ENCODE results near the gene ENOX1.

ENOX1 gene

GRCh38 chr13:43258771-43259170, 528.0 kb downstream of the ENOX1 start:
- Histone ChIP-seq H3K4me3 (no peak overlapping the region), H3K9me3 (no peaks in the 10 kb centered on the region), H3K27ac (no peak overlapping the region), H3K27me3 (no peaks in the 10 kb centered on the region), H3K36me3 (no peaks in the 10 kb centered on the region), H3K4me1 (no peaks in the 10 kb centered on the region)
- DNase-seq: no peak
- intact Hi-C loops (cut with DNase I; ENCODE audit: low total_unique reads): no loop called here
- no peak for TF ChIP-seq CTCF (IDR thresholded peaks at IDR 0.05)

- no peak for TF ChIP-seq CTCF (IDR thresholded peaks at IDR 0.05)
Measured at GRCh38 chr13:43257765-43258164, 529.0 kb downstream of the ENOX1 start.

GRCh38 chr13:43251961-43252360, 534.8 kb downstream of the ENOX1 start:
- Histone ChIP-seq H3K9me3 (no peaks in the 10 kb centered on the region), H3K36me3 (no peaks in the 10 kb centered on the region), H3K27me3 (no peaks in the 10 kb centered on the region), H3K4me3 (no peak overlapping the region), H3K27ac (no peak overlapping the region), H3K4me1 (no peaks in the 10 kb centered on the region)
- no peak for TF ChIP-seq CTCF (IDR thresholded peaks at IDR 0.05)
- no peak for DNase-seq
- intact Hi-C loops (cut with DNase I; ENCODE audit: low total_unique reads): no loop called here

More at GRCh38 chr13:43257765-43258164, 529.0 kb downstream of the ENOX1 start:
- Histone ChIP-seq H3K27me3 (no peaks in the 10 kb centered on the region), H3K36me3 (no peaks in the 10 kb centered on the region), H3K9me3 (no peaks in the 10 kb centered on the region), H3K4me3 (no peak overlapping the region), H3K27ac (no peak overlapping the region), H3K4me1 (no peaks in the 10 kb centered on the region)
- intact Hi-C loops (cut with DNase I; ENCODE audit: low total_unique reads): no loop called here
- DNase-seq: no peak

GRCh38 chr13:43246382-43246781, 540.4 kb downstream of the ENOX1 start:
- Histone ChIP-seq H3K27me3 (no peaks in the 10 kb centered on the region), H3K27ac (no peak overlapping the region), H3K4me1 (no peaks in the 10 kb centered on the region), H3K9me3 (no peaks in the 10 kb centered on the region), H3K4me3 (no peak overlapping the region), H3K36me3 (no peaks in the 10 kb centered on the region)
- DNase-seq: no peak
- intact Hi-C loops (cut with DNase I; ENCODE audit: low total_unique reads): no loop called here
- no peak for TF ChIP-seq CTCF (IDR thresholded peaks at IDR 0.05)

- intact Hi-C loops (cut with DNase I; ENCODE audit: low total_unique reads): no loop called here
- no peak overlapping the region for H3K4me3 ChIP-seq
- H3K4me1 ChIP-seq: no peaks in the 10 kb centered on the region
- no peaks in the 10 kb centered on the region for H3K36me3 ChIP-seq
- DNase-seq: no peak
- no peaks in the 10 kb centered on the region for H3K27me3 ChIP-seq
- TF ChIP-seq CTCF (IDR thresholded peaks at IDR 0.05): no peak
- no peaks in the 10 kb centered on the region for H3K9me3 ChIP-seq
- H3K27ac ChIP-seq: no peak overlapping the region
Measured at GRCh38 chr13:43245374-43245964, 541.3 kb downstream of the ENOX1 start.

GRCh38 chr13:43244481-43244880, 542.3 kb downstream of the ENOX1 start:
- Histone ChIP-seq H3K27ac (no peak overlapping the region), H3K4me1 (no peaks in the 10 kb centered on the region), H3K9me3 (no peaks in the 10 kb centered on the region), H3K4me3 (no peak overlapping the region), H3K36me3 (no peaks in the 10 kb centered on the region), H3K27me3 (no peaks in the 10 kb centered on the region)
- DNase-seq: no peak
- intact Hi-C loops (cut with DNase I; ENCODE audit: low total_unique reads): no loop called here
- TF ChIP-seq CTCF (IDR thresholded peaks at IDR 0.05): no peak

Measured in tibial artery (tissue), 4 donors.